ENCODE results near the gene ZNF23.

Gene ZNF23

DNA sequence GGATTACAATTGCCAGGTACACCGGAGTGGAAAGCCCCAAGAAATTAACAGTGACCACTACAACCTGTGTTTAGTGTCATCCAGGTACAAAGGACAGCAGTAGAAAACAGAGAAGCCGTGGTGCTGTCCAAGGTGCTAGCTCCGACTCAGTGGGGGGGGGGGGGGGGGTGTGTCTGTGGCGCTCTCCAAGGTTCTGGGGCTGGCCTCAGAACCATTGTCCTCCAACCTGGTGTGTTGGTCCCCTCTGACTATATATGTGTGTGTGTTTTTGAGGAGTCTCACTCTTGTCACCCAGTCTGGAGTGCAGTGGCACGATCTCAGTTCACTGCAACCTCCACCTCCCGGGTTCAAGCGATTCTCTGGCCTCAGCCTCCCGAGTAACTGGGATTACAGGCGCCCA lies 5.8 kb upstream of the ZNF23 start:
- DNase-seq, result no peak

GRCh38 chr16:71464231-71464630 lies 2.2 kb upstream of the ZNF23 start:
- no peak for DNase-seq

GRCh38 chr16:71460941-71461340 lies 1.1 kb downstream of the ZNF23 start:
- no peak for DNase-seq

DNA sequence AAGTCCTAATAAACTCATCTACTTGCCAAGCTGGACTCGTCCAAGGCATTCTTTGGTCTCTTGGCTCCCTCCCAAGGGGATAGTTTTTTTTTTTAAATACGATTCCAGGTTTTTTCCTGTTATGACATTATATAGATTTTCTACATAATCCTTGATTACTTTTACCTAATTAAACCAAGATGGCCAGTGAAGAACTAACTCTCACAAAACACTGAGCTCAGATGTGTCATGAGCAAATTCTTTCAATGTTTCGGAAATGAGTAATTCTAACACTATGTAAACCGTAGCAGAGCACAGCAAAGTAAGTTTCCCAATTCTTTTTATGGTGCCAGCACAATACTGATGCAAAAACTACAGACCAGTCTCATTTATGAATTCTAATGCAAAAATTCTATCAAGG lies 1.8 kb downstream of the ZNF23 start:
- DNase-seq, result no peak

GRCh38 chr16:71459510-71459909 lies 2.5 kb downstream of the ZNF23 start:
- no peak for DNase-seq

DNA sequence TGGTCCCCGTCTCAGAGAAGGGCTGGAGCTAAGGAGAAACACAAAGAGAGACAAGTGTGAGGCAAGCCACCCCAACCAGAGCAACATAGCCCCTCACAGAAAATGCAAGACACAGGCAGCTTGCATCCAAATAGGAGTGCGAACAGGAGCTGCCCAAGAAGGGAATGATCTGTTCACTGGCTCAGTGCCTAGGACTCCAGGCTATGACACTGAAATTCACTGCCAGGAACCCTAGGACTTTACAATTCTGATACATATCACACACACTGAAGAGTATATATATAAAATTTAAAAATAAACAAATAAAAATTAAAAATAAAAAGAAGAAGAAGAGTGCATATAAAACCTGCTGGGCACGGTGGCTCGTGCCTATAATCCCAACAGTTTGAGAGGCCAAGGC lies 5.2 kb downstream of the ZNF23 start:
- no peak for DNase-seq

- no peak for DNase-seq
These were observed 9.0 kb downstream of the ZNF23 start for GRCh38 chr16:71453036-71453435.

DNA sequence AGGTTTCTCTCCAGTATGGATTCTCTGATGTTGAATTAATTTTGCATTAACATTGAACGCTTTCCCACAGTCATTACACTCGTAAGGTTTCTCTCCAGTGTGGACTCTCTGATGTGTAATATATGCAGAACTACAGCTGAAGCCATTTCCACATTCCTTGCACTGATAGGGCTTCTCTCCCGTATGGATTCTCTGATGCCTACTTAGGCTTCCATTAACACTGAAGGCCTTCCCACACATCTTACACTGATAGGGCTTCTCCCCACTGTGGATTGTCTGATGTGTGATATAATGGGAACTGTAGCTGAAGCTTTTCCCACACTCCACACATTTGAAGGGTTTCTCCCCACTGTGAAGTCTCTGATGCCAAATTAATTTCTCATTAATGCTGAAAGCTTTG lies 13.0 kb downstream of the ZNF23 start:
- DNase-seq, result no peak

DNA sequence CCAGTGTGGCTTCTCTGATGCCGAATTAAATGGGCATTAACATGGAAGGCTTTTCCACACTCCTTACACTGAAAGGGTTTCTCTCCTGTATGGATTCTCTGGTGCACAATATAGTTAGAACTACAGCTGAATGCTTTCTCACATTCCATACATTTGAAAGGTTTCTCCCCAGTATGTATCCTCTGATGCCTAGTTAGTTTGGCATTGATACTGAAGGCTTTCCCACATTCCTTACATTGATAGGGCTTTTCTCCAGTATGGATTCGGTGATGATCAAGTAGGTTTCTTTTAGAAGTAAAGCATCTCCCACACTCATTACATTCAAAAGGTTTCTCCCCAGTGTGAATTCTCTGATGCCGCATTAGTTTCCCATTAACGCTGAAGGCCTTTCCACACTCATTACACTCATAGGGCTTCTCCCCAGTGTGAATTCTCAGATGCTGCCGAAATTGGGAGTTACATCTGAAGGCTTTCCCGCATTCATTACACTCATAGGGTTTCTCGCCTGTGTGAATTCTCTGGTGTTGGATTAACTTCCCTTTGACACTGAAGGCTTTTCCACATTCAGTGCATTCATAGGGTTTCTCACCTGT lies 13.7 kb downstream of the ZNF23 start:
- no peak for DNase-seq

DNA sequence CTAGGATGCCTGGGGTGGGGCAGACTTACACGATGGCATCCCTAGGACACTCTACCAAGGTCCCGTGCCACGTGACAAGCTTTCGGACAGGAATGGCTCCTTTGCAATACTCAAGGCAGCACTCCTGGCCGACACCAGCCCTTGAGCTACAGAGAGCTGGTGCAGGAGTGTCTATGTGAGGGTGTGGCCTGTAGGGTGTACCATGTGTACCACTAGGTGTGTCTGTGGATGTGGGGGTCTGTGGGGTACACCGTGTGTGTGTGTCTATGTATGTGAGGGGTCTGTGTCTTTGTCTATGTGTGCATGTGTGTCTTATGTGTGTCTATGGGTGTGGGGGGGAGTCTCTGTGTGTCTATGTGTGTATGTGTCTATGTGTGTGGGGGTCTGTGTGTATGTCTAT lies 18.3 kb downstream of the ZNF23 start:
- no peak for DNase-seq

- DNase-seq, result no peak
These were observed 20.0 kb downstream of the ZNF23 start, which contains the start of gene TLE7 for GRCh38 chr16:71442051-71442440. TSS of gene TLE7 (minus strand) at chr16:71442054. CDS start at chr16:71433324, 8,730 bp downstream.

DNA sequence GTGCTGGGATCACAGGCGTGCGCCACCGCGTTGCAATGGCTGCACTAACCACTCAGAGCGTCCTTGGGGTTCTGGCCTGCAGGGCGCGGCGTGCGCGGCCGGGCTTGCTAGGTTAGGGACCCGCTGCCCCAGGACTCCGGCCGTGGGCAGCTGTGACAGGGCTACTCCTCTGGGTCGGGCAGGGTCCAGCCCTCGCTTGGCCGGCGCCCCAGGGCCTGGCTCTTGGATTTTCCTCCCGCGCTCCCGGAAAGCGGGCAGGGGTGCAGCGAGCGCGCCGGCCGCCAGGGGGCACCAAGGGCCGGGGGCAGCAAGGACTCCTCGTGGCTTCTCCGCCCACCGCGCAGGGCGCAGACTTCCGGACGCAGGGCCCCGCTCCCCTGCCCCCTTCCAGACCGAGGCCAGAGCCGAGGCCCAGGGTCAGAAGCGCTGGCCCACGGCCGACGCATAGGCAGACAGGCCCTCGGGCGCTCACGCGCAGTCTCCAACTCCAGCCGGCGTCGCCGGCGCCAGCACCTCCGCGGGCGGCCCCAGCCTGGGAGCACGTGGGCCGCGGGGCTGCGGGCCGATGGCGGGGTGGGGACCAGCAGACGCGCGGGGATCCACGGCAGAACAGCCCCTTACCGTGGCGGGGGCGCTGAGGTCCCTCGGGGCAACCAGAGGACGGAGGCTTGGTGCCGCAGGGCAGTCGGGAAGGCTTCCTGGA lies 20.5 kb downstream of the ZNF23 start:
- no peak for DNase-seq

GRCh38 chr16:71440669-71441347 lies 21.2 kb downstream of the ZNF23 start:
- DNase-seq, result no peak

- no peak for DNase-seq
These were observed 22.5 kb downstream of the ZNF23 start for GRCh38 chr16:71439523-71439922.

DNA sequence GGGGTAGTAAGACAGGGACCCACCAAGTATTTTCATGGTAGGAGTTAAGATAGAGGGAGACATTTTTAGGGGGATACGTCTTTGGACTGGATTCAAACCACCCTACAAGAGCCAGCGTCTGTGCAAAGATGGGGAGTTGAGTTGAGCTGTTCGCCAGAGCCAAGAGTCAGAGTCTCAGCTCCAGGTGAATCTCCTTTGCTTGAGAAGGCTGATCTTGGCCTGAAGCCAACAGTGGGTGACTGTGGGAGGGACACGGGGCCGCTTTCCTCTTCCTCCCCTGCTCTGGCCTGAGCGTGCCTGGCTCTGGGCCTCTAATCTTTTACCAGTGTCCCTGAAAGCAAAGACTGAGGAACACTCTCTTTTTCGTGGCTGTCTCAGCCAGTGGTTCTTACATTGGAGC lies 25.6 kb downstream of the ZNF23 start:
- DNase-seq, result no peak

GRCh38 chr16:71432906-71433305 lies 29.1 kb downstream of the ZNF23 start:
- no peak for DNase-seq

GRCh38 chr16:71431991-71432390 lies 30.1 kb downstream of the ZNF23 start:
- no peak for DNase-seq

DNA sequence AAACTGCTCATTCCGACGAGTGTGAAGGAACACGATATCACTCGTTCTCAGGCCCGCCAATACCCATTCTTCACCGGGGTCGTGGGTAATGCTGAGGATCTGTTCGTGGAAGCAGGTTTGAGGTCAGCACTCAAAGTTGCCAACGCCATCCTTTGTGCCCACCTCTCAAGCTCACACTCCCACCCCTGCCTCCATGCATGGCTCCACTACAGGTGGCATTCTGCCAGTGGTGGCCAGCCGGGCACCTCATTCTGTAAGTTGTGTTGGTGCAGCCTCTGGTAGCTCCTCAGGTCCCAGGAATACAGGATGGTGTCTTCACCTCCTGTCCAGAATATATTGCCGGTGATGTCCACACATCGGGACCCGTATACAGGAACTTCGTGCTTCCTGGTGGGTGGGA lies 30.9 kb downstream of the ZNF23 start:
- no peak for DNase-seq

DNA sequence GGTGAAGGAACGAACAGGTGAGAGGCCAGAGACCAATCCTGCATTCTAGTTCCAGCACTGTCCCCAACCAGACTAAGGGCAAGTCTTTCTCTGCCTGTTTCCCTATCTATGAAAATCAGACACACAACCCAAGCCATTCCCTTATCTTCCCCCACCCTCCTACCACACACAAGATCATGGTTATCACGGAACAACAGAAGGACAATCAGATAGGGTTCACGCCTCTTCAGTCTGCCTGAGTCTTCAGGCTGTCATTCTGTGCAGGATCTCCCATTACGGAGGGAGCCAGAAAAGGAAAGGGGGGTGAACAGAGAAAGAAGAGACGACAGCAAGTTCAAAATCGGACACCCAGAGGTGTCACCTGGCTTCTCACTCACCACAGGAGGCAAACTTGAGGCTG lies 31.3 kb downstream of the ZNF23 start:
- no peak for DNase-seq

DNA sequence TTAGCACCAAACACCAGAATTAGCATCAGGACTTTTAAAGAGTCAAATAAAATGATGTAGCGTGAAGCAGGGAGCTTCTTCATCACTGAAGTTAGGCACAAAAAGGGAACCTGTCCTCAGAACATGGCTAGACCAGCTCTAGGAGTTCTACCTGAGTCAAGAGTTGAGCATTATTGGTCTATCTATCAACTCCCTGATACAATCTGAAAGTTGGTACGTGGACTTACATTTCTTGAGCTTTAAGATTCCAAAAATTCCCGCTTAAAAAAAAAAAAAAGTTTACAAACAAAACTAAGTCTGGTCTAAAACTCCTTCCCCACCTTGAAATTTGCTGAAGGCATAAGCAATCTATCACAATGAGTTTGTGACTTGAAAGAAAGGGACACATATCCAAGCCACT lies 32.5 kb downstream of the ZNF23 start:
- DNase-seq, result no peak

GRCh38 chr16:71428883-71429282 lies 33.2 kb downstream of the ZNF23 start:
- DNase-seq, result no peak

DNA sequence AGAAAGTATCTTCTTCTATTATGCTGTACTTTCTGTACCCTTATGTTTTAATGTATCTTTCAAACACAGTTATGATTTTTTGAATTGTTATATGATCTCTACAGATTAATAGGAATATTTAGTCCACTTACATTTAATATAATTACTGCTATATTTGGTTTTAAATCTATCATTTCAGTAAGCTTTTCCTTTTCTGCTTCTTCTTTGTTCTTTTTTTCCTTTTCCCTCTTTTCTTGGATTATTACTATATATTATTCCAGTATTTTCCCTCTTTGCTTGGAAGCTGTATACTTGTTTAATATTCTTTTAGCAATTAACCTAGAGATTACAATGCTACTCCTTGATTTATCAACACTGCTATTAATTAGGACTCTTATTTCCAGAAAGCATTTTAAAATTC lies 33.7 kb downstream of the ZNF23 start:
- no peak for DNase-seq

- no peak for DNase-seq
These were observed 35.0 kb downstream of the ZNF23 start for GRCh38 chr16:71426880-71427615.
